ENCODE data around the gene TK2.

Gene TK2

GRCh38 chr16:66481943-66482390 is 68.0 kb downstream of the TK2 start:
- no peak for DNase-seq (ENCODE audit: low read depth)

GRCh38 chr16:66481081-66481942 is 68.6 kb downstream of the TK2 start:
- no peak for DNase-seq (ENCODE audit: low read depth)

- DNase-seq (ENCODE audit: low read depth): no peak
These were observed 69.4 kb downstream of the TK2 start for GRCh38 chr16:66480265-66481080.

- DNase-seq (ENCODE audit: low read depth): no peak
These were observed 70.2 kb downstream of the TK2 start for GRCh38 chr16:66479661-66480264.

GRCh38 chr16:66478733-66479511 is 71.0 kb downstream of the TK2 start:
- DNase-seq (ENCODE audit: low read depth): peak; percentile 73

- no peak for DNase-seq (ENCODE audit: low read depth)
These were observed 72.8 kb downstream of the TK2 start for GRCh38 chr16:66477028-66477515.

- no peak for DNase-seq (ENCODE audit: low read depth)
These were observed 73.4 kb downstream of the TK2 start for GRCh38 chr16:66476328-66477027.

GRCh38 chr16:66475232-66475631 is 74.7 kb downstream of the TK2 start:
- no peak for DNase-seq (ENCODE audit: low read depth)

GRCh38 chr16:66474750-66475199 is 75.1 kb downstream of the TK2 start:
- no peak for DNase-seq (ENCODE audit: low read depth)

- no peak for DNase-seq (ENCODE audit: low read depth)
These were observed 76.0 kb downstream of the TK2 start for GRCh38 chr16:66473654-66474519.

GRCh38 chr16:66473051-66473571 is 76.8 kb downstream of the TK2 start:
- no peak for DNase-seq (ENCODE audit: low read depth)

GRCh38 chr16:66471716-66472393 is 78.1 kb downstream of the TK2 start:
- DNase-seq (ENCODE audit: low read depth): no peak

- DNase-seq (ENCODE audit: low read depth): no peak
These were observed 78.7 kb downstream of the TK2 start for GRCh38 chr16:66471264-66471663.

- DNase-seq (ENCODE audit: low read depth): no peak
These were observed 79.4 kb downstream of the TK2 start for GRCh38 chr16:66470556-66470955.

- no peak for DNase-seq (ENCODE audit: low read depth)
These were observed 79.9 kb downstream of the TK2 start for GRCh38 chr16:66469947-66470546.

- DNase-seq (ENCODE audit: low read depth): no peak
These were observed 80.5 kb downstream of the TK2 start for GRCh38 chr16:66469291-66469946.

GRCh38 chr16:66468321-66468965 is 81.5 kb downstream of the TK2 start:
- DNase-seq (ENCODE audit: low read depth): no peak

- DNase-seq (ENCODE audit: low read depth): no peak
These were observed 82.3 kb downstream of the TK2 start for GRCh38 chr16:66467611-66468010.

All from EH (cell line).